NCI-H748 treated with DMSO at 0.1 percent for 48 hours (cell line): ENCODE results near the gene PTPN2.
"Not testable (repeated sequence)": the region's sequence is repeated elsewhere in the genome, so short reads cannot be mapped to it uniquely, and the experiment has no call there.

Experiments
- DNase-seq: peaks from one replicate; lab custom pipeline; 2025; lab: John Stamatoyannopoulos, UW

The PTPN2 gene

DNA sequence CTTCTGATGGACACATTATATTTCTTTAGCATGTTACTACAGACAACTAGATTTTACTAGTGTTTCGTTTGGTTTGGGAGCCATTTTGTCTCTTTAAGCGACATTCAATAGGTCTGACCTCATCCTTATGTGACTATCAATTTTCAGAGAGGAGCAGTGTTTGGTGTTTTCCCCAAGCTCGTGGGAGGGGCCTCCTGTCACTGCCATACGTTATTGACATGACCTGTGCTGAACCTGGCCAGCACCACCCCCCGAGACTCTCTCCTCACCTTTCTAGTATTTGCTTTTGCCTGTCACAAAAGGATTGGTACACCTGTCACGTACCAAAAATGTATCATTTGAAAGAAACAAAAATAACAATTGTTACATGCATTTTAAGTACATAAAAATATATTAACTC, 111.9 kb downstream of the PTPN2 start:
- DNase-seq: no peak

- no peak for DNase-seq
Measured at GRCh38 chr18:12770469-12771219, 113.4 kb downstream of the PTPN2 start.

DNA sequence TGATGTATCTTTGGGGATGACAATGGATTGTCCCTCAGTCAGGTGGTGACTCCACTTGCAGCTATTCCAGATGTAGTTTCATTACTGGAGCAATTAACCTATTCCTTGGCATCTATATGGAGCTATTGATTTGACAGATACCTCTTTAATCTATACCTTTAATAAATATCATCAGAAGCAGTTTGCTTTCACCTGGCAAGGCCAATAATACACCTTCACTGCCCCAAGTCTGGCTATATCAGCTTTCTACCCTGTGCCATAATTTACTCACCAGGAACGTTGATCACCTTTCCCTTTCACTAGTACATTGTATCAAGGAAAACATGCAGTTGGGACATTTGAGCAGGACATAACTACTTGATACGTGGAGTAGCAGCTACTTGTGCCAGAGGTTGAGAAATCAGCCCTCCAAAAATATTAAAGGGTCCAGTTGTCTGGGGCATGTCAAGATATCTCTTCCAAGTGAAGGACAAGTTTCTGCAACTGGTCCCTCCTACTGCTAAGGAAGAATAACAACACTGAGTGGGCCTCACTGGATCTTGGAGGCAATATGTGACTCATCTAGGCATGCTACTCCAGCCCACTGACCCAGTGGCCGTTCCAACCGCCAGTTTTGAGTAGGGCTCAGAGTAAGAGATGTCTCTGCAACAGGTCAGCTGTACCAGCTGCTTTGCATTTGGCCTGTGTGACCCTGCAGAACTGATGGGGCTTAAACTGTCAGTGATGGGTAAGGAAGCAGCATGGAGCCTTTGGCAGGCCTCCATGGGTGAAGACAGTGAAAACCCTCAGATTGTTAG, 114.2 kb downstream of the PTPN2 start:
- no peak for DNase-seq

GRCh38 chr18:12769136-12769535, 114.9 kb downstream of the PTPN2 start:
- no peak for DNase-seq

GRCh38 chr18:12768625-12769024, 115.4 kb downstream of the PTPN2 start:
- DNase-seq: no peak

GRCh38 chr18:12767580-12768155, 116.4 kb downstream of the PTPN2 start:
- DNase-seq: no peak

DNA sequence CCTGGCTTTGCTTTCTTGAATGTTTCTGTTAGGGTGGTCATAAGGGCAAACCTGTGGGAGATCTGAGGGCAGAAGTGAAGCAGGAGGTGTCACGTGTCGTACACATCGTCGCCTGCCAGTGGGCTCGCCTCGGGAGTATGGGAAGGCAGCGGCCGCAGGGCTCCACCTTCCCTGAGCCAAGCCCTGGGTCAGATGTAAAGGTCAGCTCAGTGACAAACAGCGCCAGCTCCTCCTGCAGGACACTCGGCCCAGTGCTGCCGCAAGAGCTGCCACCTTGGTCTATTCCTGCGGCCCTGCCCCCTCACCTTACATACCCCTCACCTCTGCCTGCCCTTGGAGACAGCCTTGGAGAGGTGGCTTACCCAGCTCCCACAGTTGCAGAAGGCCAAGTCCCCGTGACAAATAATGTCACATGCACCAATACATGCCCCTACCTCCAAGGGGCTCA, 117.0 kb downstream of the PTPN2 start:
- DNase-seq: no peak

- no peak for DNase-seq
Measured at GRCh38 chr18:12765586-12765985, 118.5 kb downstream of the PTPN2 start.

DNA sequence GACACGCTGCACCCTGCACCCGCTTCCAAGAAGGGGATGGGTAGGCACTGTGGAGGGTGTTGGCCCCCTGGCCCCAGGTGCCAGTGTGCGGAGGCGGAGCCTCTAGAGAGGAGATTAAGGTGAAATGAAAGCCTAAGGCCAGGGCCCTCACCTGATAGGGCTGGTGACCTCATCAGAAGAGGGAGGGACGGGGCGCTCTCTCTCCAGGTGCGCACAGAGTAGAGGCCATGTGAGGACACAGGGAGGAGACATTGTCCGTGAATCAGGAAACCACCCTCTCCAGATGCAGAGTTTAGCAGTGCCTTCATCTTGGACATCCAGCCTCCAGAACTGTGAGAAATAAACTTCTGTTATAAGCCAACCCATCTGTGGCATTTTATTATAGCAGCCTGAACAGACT, 118.9 kb downstream of the PTPN2 start:
- no peak for DNase-seq

- not testable (repeated sequence) for DNase-seq
Measured at GRCh38 chr18:12758566-12758965, 125.5 kb downstream of the PTPN2 start.

- not testable (repeated sequence) for DNase-seq
Measured at GRCh38 chr18:12756619-12757239, 127.3 kb downstream of the PTPN2 start.

DNA sequence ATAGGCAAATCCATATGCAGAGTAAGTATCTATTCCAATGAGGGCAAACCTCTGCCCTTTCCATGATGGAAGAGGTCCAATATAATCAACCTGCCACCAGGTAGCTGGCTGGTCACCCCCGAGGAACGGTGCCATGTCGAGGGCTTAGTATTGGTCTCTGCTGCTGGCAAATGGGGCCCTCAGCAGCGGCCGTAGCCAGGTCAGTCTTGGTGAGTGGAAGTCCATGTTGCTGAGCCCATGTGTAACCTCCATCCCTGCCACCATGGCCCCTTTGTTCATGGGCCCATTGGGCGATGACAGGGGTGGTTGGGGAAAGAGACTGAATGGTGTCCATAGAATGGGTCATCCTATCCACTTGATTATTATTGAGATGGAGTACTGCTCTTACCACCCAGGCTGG, 128.4 kb downstream of the PTPN2 start:
- DNase-seq: not testable (repeated sequence)

GRCh38 chr18:12754511-12754910, 129.5 kb downstream of the PTPN2 start:
- no peak for DNase-seq

GRCh38 chr18:12751891-12752290, 132.1 kb downstream of the PTPN2 start:
- no peak for DNase-seq

- no peak for DNase-seq
Measured at GRCh38 chr18:12751503-12751884, 132.5 kb downstream of the PTPN2 start.

GRCh38 chr18:12750715-12751502, 133.1 kb downstream of the PTPN2 start:
- DNase-seq: no peak

DNA sequence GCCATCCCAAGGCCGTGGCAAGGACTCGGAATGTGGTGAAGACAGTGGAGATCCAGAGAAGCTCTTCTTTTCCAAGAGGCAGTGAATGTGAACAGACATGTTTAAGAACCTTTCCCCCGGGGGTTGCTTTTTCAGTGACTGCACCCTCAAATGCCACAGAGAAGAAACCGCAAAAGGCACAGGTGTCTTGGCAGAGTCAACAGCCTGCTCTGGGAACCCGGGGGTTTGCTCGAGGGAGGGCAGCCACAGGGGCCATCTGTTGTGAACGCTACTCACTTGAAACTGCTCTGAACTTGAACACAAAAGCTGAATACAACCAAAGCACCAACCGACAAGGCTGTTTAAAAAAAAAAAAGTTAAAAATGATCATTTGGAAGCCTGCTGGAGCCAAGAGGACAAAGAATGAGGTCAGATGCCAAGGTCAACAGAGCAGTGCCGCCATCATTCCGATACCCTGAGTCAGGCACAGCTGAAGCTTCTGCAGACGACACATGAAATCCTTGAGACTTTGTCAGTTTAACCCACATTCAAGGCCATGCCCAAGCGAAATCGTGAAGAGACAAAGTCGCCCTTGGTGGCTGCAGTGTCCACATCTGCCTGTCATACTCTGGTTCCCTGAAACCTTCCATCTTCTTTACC, 133.8 kb downstream of the PTPN2 start:
- DNase-seq: no peak

GRCh38 chr18:12749121-12749520, 134.9 kb downstream of the PTPN2 start:
- DNase-seq: no peak

DNA sequence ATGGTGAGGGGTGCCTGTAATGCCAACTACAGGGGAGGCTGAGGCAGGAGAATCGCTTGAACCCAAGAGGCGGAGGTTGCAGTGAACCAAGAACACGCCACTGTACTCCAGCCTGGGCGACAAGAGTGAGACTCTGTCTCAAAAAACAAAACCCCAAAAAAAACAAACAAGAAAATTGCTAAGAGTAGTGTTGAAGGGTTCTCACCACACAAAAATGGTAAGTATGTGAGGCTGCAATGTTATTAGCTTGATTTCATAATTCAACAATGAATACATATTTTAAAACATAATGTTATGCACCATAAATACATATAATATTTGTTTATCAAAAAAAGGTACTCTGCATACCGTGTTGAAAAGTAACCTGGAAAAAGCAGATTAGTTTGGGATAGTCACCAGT, 135.4 kb downstream of the PTPN2 start:
- DNase-seq: no peak

GRCh38 chr18:12747530-12748315, 136.3 kb downstream of the PTPN2 start:
- no peak for DNase-seq
